HG03159 (cell line): ENCODE results near the gene LSM11.

Experiments
- ATAC-seq: cut with Tn5 transposase; IDR thresholded peaks from one replicate; pipeline ENCODE4 v1.9.1; 2021; ENCODE audit warnings: mild to moderate bottlenecking, moderate library complexity; ENCODE audit not compliant: unreplicated experiment

Gene LSM11

GRCh38 chr5:157732596-157733262, 10.8 kb upstream of the LSM11 start:
- no peak for ATAC-seq

DNA sequence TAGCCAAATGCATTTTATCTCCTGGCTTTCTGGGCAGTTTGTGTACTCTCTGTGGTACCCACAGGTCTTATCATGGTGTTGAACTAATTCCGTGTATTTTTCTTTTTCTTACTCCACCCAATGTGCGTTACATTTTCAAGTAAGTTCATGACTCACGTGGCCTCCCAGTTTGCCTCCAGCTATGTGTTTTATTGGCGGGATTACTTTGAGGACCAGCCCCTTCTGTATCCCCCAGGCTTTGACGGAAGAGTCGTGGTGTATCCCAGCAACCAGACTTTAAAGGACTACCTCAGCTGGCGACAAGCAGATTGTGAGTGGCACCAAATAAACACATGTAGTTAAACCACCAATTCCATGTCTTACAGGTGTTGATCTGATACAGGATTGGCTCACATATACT, 9.1 kb upstream of the LSM11 start:
- no peak for ATAC-seq

GRCh38 chr5:157735991-157736390, 7.5 kb upstream of the LSM11 start:
- ATAC-seq = no peak

DNA sequence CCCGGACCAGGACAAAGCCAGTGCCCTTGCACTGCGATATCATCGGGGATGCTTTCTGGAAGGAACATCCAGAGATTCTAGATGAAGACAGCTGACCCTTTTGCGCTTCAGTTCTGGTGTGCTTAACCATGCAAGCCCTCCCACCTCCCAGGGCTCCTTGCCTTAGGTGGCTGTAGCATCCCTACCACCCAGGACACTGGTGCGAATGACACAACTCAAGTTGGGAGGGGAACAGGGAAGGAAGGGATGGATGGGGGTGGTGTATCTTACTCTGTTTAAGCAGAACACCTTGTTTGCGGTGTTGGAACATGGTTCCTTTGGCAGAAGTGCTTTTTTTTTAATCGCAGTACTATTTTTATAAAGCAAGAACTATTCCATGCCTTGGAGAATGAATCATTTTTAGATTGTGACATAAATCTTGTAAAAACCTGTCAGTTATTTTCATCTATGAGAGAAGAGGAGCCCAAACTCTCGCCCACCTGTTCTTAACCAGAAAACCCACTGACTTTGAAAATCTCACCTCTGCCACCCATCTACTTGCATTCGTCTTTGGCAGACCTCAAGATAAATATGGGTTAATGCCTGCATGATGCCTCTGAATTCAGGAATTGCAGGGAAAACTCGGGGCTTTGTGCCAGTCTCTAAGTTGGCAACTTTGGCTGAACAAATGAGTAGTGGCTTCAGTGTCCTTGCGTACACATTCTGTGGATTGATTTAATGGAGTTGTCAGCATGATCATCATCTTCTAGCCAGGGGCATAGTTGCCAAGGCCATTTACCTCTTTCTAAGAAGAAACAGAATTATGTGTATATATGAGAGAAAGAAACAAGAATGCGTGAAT, 3.9 kb upstream of the LSM11 start:
- ATAC-seq = no peak

GRCh38 chr5:157740229-157740610, 3.3 kb upstream of the LSM11 start:
- ATAC-seq = no peak

GRCh38 chr5:157741131-157741530, 2.4 kb upstream of the LSM11 start:
- ATAC-seq = no peak

- peak; percentile 28 for ATAC-seq
These were observed 819 bp downstream of the LSM11 start for GRCh38 chr5:157744051-157745011.

- no peak for ATAC-seq
These were observed 1.5 kb downstream of the LSM11 start for GRCh38 chr5:157745041-157745456.

DNA sequence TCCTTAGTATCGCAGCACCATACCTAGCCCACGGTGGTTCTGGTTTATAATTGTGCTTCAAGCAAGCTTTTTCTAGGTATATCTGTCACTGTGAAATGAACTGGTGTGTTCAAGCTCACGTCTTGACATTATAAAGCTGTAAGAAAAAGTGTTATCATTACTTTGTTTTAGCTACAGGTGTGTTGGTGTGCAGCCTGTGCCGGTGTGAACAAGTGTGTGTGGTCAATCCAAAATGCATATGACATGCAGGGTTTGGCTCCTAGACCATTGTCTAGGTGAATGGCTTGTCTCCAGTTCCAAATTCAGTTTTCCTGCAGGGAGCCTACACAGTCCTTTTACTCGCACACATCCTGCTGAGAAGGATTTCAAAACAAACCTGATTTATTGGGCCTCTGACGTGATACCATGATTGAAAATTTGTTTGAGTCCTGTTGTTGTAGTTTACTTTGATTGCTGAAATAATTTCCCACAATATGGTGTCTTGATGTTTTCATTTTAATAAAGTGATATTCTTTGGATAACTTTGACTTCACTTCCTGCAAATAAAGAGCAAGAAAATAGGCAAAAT, 3.7 kb downstream of the LSM11 start:
- no peak for ATAC-seq

- ATAC-seq = no peak
These were observed 4.5 kb downstream of the LSM11 start for GRCh38 chr5:157747766-157748700.

DNA sequence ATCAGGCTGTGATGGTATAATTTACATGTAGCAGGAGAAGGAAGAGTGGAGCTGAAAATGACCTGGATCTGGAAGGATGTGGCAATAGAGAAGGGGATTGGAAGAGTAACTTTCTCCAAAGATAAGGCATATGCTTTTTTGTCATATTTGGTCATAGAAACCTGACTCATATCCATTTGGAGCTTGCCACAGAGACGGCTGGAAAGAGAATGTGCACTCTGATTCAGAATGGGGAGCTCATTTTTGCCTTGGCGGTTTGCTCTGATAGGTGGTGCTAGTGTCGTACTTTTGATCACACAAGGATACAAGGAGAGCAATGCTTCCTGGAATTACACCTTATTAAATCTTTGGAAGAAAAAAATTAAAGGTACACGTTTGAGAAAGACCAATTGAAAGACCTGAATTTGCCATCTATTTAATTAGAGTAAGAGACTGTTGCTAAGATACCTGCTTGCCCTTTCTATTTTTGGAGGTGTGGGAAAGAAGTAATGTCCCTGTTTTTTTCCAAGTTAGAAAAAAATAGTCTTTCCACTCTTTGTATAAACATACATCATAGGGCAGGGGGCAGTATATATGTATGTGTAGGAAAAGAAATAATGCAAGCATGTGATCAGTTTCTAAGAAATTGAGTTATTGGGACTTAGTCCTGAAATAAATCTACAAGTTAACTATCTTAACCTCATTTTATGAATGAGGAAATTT, 5.4 kb downstream of the LSM11 start:
- ATAC-seq = no peak

- ATAC-seq = no peak
These were observed 5.9 kb downstream of the LSM11 start for GRCh38 chr5:157749462-157749799.

GRCh38 chr5:157750320-157750719, 6.8 kb downstream of the LSM11 start:
- no peak for ATAC-seq

GRCh38 chr5:157756122-157756521, 12.6 kb downstream of the LSM11 start:
- ATAC-seq = no peak

- ATAC-seq = no peak
These were observed 15.2 kb downstream of the LSM11 start for GRCh38 chr5:157758706-157759105.

DNA sequence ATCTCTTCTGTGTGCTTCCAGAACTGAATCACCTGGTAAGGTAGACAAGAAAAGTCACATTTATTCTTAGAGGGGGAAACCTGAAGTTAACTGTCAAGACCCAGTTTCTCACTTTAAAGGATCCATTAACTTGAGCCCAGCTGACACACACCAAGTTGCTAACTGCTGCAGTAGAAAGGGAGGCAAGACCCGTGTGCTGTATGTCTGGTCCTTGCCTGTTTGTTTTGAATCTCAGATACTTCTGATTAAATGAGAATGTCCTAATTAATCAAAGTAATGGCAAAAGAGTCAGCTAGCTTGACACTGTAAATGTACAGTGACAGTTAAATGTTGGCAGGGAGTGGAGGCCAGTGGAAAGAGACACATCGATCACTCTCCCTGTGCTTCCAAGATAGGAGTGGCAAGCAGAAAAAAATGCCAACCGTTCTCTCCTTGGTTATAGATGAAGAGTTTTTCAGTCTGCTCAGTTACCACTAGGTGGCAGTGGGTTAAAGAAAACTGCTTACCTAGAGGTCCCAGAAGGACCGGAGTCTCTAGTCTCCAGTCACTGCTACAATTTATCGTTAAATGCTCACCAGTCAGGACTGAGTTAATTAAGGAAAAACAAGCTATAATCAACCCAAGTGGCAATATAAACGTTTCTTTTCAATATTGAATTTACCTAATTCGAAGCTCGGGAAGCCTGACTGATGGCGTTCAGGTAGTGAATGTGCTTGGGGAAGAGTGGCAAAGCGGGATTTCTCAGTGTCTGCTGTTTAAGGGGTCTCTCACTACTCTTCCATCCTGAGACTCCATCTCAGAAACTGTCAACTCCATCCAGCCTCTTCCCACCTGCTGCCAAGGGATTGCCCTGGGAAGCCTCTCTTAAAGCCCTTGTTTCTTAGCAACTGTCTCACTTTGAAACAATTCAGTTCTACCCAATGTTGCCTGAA, 18.4 kb downstream of the LSM11 start:
- ATAC-seq = peak; percentile 88

GRCh38 chr5:157764531-157764930, 21.0 kb downstream of the LSM11 start:
- ATAC-seq = no peak

- no peak for ATAC-seq
These were observed 22.9 kb downstream of the LSM11 start for GRCh38 chr5:157766442-157766841.
